CD8-positive, alpha-beta memory T cell (primary cell): ENCODE data around the gene SDSL. TPM values are rescaled to one million over a fixed set of nuclear protein-coding genes. Genes with fewer than 3 reads are reported as not detected.

Source experiments
- CTCF ChIA-PET: fragments of 350-600 bp; sonication (Branson Sonifier 250); formaldehyde crosslinking; loops from one replicate; lab custom pipeline; 2021; ENCODE audit warnings: antibody characterized with exemption; lab: Charles Lee
- POLR2A ChIA-PET: fragments of 350-600 bp; sonication (Branson Sonifier 250); formaldehyde crosslinking; loops from one replicate; lab custom pipeline; 2021; ENCODE audit warnings: antibody characterized with exemption; lab: Charles Lee
- DNase-seq, 5 donors: peaks; one replicate each; pipeline versions ENCODE4 v3.0.0 to v3.0.0-alpha.2; 2020 to 2022; ENCODE audit warnings: mixed read lengths in 1 of 5
- H3K27ac ChIP-seq: one replicate; pipeline ENCODE4 v1.7.0; 2013; ENCODE audit warnings: low read depth, mild to moderate bottlenecking, low read length, moderate library complexity
- H3K27me3 ChIP-seq: 2 replicates; pipeline ENCODE4 v1.7.0; 2013; ENCODE audit warnings: low read length, mild to moderate bottlenecking; ENCODE audit not compliant: insufficient read depth, poor library complexity, severe bottlenecking
- H3K36me3 ChIP-seq: 2 replicates; pipeline ENCODE4 v1.7.0; 2013; ENCODE audit warnings: mild to moderate bottlenecking, low read length, moderate library complexity; ENCODE audit not compliant: insufficient read depth
- H3K4me1 ChIP-seq: 2 replicates; pipeline ENCODE4 v1.7.0; 2013; ENCODE audit warnings: mild to moderate bottlenecking, low read length, moderate library complexity; ENCODE audit not compliant: insufficient read depth
- H3K4me3 ChIP-seq: 2 replicates; pipeline ENCODE4 v1.7.0; 2013; ENCODE audit warnings: mild to moderate bottlenecking, low read length
- H3K9me3 ChIP-seq: 2 replicates; pipeline ENCODE4 v1.7.0; 2013; ENCODE audit warnings: mild to moderate bottlenecking, low read length
- H3K27ac Mint-ChIP-seq, 8 donors: one replicate each; pipeline ENCODE4 v1.8.0; 2020 to 2021; ENCODE audit warnings: mixed read lengths in 8 of 8, mild to moderate bottlenecking in 6 of 8, inconsistent platforms in 3 of 8, moderate library complexity in 3 of 8
- H3K27me3 Mint-ChIP-seq, 2 donors: one replicate each; pipeline ENCODE4 v1.8.0; 2020 to 2021; ENCODE audit warnings: mixed read lengths in 2 of 2, mild to moderate bottlenecking in 1 of 2, moderate library complexity in 1 of 2
- H3K36me3 Mint-ChIP-seq, 3 donors: one replicate each; pipeline ENCODE4 v1.8.0; 2020 to 2021; ENCODE audit warnings: mixed read lengths in 3 of 3, inconsistent platforms in 1 of 3, mild to moderate bottlenecking in 1 of 3
- H3K4me1 Mint-ChIP-seq, 3 donors: one replicate each; pipeline ENCODE4 v1.8.0; 2020 to 2021; ENCODE audit warnings: mixed read lengths in 3 of 3, inconsistent platforms in 1 of 3, mild to moderate bottlenecking in 1 of 3
- H3K4me3 Mint-ChIP-seq, 7 donors: one replicate each; pipeline ENCODE4 v1.8.0; 2020 to 2021; ENCODE audit warnings: mixed read lengths in 7 of 7, mild to moderate bottlenecking in 6 of 7, moderate library complexity in 4 of 7, inconsistent platforms in 2 of 7
- H3K9me3 Mint-ChIP-seq, 5 donors: one replicate each; pipeline ENCODE4 v1.8.0; 2020 to 2022; ENCODE audit warnings: mixed read lengths in 5 of 5, mild to moderate bottlenecking in 3 of 5, moderate library complexity in 2 of 5, inconsistent platforms in 1 of 5
- polyA plus RNA-seq: library from polyadenylated mRNA; unstranded; fragments of 300-500 nt; fragmentation: Illumina TruSeq; gene quantifications from one replicate; pipeline ENCODE4 v1.2.3, GENCODE V29; 2021
- total RNA-seq, 2 experiments: library from RNA; stranded (reverse); gene quantifications; one replicate each; pipeline ENCODE4 v1.2.3, GENCODE V29; 2021

SDSL gene
- total and polyA plus RNA-seq, 3 experiments from 2014 or later, result 0.20 to 0.24 TPM; not detected in 1

DNA sequence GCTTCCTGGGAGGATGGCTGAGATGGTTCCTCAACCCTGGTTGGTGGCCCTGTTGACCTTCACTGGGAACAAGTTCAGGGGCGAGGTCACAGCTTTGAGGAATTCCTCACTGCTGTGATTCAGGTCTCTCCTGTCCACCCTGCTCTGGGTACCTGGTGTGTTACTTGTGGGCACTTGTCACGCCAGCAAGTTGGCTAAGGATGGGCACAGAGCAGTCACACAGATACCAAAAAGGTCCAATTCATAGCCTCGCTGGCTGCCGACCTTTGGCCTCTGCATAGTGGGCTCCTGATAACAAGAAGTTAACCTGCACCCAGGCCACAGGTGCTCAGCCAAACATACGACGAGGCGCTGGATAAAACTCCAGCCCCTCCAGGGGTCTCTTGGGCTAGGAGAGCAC is 29.7 kb upstream of the SDSL start:
- no peaks in the 10 kb centered on the region for H3K9me3 ChIP-seq
- CTCF ChIA-PET, result no interaction called here
- Mint-ChIP-seq H3K27ac (no peak overlapping the region), H3K36me3 (peaks cover 0 to 16% (median 0%) of the 10 kb centered on the region in 3 donors), H3K4me3 (no peak overlapping the region), H3K4me1 (no peaks in the 10 kb centered on the region), H3K9me3 (no peaks in the 10 kb centered on the region), H3K27me3 (no peaks in the 10 kb centered on the region)
- DNase-seq, result no peak
- H3K36me3 ChIP-seq, result no peaks in the 10 kb centered on the region
- H3K27ac ChIP-seq, result no peak overlapping the region
- no peak overlapping the region for H3K4me3 ChIP-seq
- no peaks in the 10 kb centered on the region for H3K4me1 ChIP-seq
- POLR2A ChIA-PET, result no interaction called here
- H3K27me3 ChIP-seq, result no peaks in the 10 kb centered on the region

DNA sequence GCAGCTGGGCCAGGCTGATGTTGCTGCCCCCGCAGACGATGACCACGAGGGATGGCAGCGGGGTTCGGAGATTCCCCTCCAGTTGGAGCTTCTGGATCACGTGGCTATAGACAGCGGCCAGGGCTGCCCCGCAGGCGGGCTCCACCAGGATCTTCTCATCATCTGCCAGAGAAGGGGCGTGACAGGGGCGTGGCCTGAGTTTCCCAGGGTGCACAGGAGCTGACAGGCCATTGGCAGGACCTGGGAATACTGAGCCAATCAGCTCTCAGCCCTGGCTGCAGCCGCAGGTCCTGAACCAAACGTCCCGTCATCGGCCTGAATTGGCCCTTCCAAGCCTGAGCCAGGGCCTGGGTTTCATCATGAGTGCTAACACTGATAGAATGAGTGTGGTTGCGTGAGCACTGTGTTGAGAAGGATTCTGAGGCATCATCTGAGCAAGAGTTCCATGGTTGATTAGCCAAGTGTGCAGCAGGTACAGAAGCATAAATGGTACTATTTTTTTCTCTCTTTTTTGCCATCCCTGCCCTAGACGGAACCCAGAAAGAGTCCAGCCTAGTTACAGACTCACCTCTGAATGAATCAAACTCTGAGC is 29.1 kb upstream of the SDSL start:
- no peak overlapping the region for H3K27ac Mint-ChIP-seq
- Histone ChIP-seq H3K9me3 (no peaks in the 10 kb centered on the region), H3K4me1 (no peaks in the 10 kb centered on the region), H3K27me3 (no peaks in the 10 kb centered on the region), H3K4me3 (no peak overlapping the region), H3K36me3 (no peaks in the 10 kb centered on the region), H3K27ac (no peak overlapping the region)
- no peaks in the 10 kb centered on the region for H3K27me3 Mint-ChIP-seq
- ChIA-PET CTCF (no interaction called here), POLR2A (no interaction called here)
- H3K9me3 Mint-ChIP-seq, result no peaks in the 10 kb centered on the region
- H3K36me3 Mint-ChIP-seq, result peaks cover 0 to 12% (median 0%) of the 10 kb centered on the region in 3 donors
- H3K4me3 Mint-ChIP-seq, result no peak overlapping the region
- H3K4me1 Mint-ChIP-seq, result no peaks in the 10 kb centered on the region
- no peak for DNase-seq

DNA sequence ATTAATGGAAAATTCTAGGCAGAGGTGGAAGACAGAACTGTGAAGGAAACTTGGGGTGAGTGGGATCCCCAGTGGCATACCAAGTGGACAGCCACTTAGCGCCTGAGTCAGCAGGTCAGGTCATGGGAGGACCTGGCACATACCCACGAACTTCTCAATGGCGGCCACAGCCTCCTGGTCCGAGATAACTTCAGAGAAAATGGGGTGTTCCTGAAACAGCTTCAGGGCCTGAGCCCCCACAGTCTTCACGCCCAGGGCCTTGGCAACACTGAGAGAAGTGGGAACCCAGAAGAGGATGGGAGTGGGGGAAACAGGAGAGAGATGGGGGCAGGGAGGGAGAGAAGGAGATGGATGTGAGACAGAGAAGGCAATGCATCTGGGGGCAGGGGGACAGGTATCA is 28.4 kb upstream of the SDSL start:
- H3K4me3 ChIP-seq, result no peak overlapping the region
- no peaks in the 10 kb centered on the region for H3K4me1 Mint-ChIP-seq
- H3K27me3 Mint-ChIP-seq, result no peaks in the 10 kb centered on the region
- POLR2A ChIA-PET, result no interaction called here
- H3K36me3 Mint-ChIP-seq, result peaks cover 0 to 5% (median 0%) of the 10 kb centered on the region in 3 donors
- H3K4me3 Mint-ChIP-seq, result no peak overlapping the region
- no peaks in the 10 kb centered on the region for H3K4me1 ChIP-seq
- H3K27ac ChIP-seq, result no peak overlapping the region
- no peaks in the 10 kb centered on the region for H3K36me3 ChIP-seq
- CTCF ChIA-PET, result no interaction called here
- H3K27me3 ChIP-seq, result no peaks in the 10 kb centered on the region
- no peak for DNase-seq
- no peak overlapping the region for H3K27ac Mint-ChIP-seq
- H3K9me3 Mint-ChIP-seq, result no peaks in the 10 kb centered on the region
- H3K9me3 ChIP-seq, result no peaks in the 10 kb centered on the region

DNA sequence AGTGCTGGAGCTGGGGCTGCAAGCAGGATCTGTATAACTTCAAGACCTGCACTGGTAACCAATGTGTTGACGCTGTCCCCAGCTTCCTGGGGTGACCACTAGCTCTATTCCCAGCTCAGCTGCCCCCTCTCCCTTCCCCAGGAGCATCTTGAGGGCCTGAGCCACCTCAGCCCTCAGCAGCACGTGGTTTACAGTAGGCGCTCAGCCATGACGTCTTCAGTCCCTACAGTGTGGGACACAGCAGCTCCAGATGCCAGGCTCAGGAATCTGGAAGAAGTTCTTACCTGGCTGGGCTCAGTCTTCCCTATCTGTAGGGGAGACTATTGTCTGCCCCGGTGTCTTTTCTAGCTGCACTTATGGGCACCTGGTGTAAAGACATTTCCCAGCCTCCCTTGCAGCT is 27.1 kb upstream of the SDSL start:
- no peaks in the 10 kb centered on the region for H3K27me3 ChIP-seq
- no peaks in the 10 kb centered on the region for H3K9me3 ChIP-seq
- H3K36me3 Mint-ChIP-seq, result peaks cover 0 to 2% (median 0%) of the 10 kb centered on the region in 3 donors
- H3K4me1 Mint-ChIP-seq, result no peaks in the 10 kb centered on the region
- no peaks in the 10 kb centered on the region for H3K36me3 ChIP-seq
- no peak overlapping the region for H3K27ac ChIP-seq
- no peaks in the 10 kb centered on the region for H3K27me3 Mint-ChIP-seq
- POLR2A ChIA-PET, result no interaction called here
- no peaks in the 10 kb centered on the region for H3K9me3 Mint-ChIP-seq
- CTCF ChIA-PET, result no interaction called here
- H3K27ac Mint-ChIP-seq, result no peak overlapping the region
- no peak for DNase-seq
- no peak overlapping the region for H3K4me3 ChIP-seq
- H3K4me3 Mint-ChIP-seq, result no peak overlapping the region
- no peaks in the 10 kb centered on the region for H3K4me1 ChIP-seq

DNA sequence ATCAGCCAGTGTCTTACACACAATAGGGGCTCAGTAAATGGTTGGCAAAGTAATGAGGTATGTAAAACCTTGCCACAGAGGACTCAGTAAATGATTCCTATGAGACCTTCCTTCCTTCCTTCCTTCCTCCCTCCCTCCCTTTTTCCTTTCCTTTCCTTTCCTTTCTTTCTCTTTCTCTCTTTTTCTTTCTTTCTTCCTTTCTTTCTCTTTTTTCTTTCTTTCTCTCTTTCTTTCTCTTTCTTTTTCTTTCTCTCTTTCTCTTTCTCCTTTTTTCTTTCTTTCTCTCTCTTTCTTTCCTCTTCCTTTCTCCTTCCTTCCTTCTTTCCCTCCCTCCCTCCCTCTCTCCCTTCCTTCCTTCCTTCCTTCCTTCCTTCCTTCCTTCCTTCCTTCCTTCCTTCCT is 26.0 kb upstream of the SDSL start:
- no peak for DNase-seq
- Mint-ChIP-seq H3K27me3 (peaks cover 0 to 4% of the 10 kb centered on the region in 2 donors), H3K36me3 (peaks cover 0 to 1% (median 0%) of the 10 kb centered on the region in 3 donors), H3K4me3 (no peak overlapping the region), H3K27ac (no peak overlapping the region), H3K9me3 (no peaks in the 10 kb centered on the region), H3K4me1 (no peaks in the 10 kb centered on the region)
- Histone ChIP-seq H3K9me3 (no peaks in the 10 kb centered on the region), H3K4me3 (no peak overlapping the region), H3K27ac (no peak overlapping the region), H3K27me3 (no peaks in the 10 kb centered on the region), H3K4me1 (no peaks in the 10 kb centered on the region), H3K36me3 (no peaks in the 10 kb centered on the region)
- ChIA-PET CTCF (no interaction called here), POLR2A (no interaction called here)

DNA sequence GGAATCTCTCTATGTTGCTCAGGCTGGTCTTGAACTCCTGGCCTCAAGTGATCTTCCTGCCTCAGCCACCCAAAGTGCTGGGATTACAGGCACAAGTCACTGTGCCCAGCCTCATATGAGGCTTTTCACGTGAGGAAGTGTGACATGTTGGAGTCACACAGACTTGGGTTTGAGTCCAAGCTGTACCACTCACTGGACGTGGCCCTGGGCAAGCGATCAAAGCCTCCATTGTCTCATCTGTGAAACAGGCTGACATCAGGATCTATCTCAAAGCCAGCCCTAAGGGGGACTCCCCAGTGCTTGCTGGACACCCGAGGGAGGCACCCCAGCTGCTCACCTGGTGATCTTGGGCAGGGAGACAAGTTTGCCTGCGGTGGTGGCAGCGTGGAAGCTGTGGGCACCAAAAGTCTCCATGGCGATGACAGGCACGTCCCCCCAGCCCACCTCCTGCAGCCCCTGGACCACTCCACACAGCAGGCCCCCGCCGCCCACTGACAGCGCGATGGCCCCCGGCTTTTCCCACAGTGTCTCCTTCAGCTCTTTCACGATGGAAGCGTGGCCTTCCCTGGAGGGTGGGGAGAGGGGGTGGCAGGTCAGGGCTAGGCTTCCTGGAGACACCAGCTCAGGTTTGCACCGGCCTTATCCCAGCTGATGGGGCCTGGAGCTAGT is 25.2 kb upstream of the SDSL start:
- Histone ChIP-seq H3K4me3 (no peak overlapping the region), H3K27me3 (no peaks in the 10 kb centered on the region), H3K27ac (no peak overlapping the region), H3K36me3 (no peaks in the 10 kb centered on the region), H3K4me1 (no peaks in the 10 kb centered on the region), H3K9me3 (no peaks in the 10 kb centered on the region)
- Mint-ChIP-seq H3K27ac (no peak overlapping the region), H3K9me3 (no peaks in the 10 kb centered on the region), H3K27me3 (peaks cover 0 to 4% of the 10 kb centered on the region in 2 donors), H3K4me1 (no peaks in the 10 kb centered on the region), H3K36me3 (no peaks in the 10 kb centered on the region), H3K4me3 (no peak overlapping the region)
- POLR2A ChIA-PET, result no interaction called here
- CTCF ChIA-PET, result no interaction called here
- DNase-seq, result no peak

DNA sequence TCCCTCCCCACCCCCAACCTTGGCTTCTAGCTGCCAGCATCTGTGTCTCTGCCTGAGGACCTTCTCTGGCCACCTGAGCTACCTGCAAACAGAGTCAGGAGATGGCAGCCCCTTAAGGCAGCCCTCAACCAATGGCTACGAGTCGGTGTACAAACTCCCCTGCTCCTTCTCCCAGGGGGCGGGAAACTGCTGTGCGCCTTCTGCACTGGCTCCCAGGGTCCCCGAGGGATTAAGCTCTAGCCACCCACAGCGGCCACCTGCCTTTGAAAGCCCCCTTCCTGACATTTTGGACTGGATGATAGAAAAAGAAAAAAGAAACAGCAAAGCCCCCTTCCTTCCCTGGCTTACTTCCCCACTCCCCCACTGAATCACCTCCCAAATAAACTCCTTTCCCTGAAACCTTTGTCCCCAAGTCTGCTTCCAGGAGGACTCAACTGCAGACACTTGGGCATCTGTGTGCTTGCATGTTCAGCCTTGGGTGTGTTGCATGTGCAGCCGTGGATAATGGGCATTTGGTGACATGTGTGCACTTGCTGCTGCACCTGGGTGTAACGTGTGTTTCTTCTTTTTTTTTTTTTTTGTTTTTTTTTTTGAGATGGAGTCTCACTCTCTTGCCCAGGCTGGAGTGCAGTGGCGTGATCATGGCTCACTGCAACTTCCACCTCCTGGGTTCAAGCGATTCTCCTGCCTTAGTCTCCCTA is 24.5 kb upstream of the SDSL start:
- ChIA-PET CTCF (no interaction called here), POLR2A (no interaction called here)
- Mint-ChIP-seq H3K4me3 (no peak overlapping the region), H3K27me3 (peaks cover 4 to 5% of the 10 kb centered on the region in 2 donors), H3K36me3 (no peaks in the 10 kb centered on the region), H3K27ac (no peak overlapping the region), H3K4me1 (no peaks in the 10 kb centered on the region), H3K9me3 (no peaks in the 10 kb centered on the region)
- Histone ChIP-seq H3K4me1 (no peaks in the 10 kb centered on the region), H3K9me3 (no peaks in the 10 kb centered on the region), H3K27me3 (no peaks in the 10 kb centered on the region), H3K36me3 (no peaks in the 10 kb centered on the region), H3K27ac (no peak overlapping the region), H3K4me3 (no peak overlapping the region)
- no peak for DNase-seq
